Hippocampal formation (tissue), 2 donors: ENCODE measurements around the gene LIN54.
"Not testable (repeated sequence)": the region's sequence is repeated elsewhere in the genome, so short reads cannot be mapped to it uniquely, and the experiment has no call there.

Experiments
- DNase-seq, 2 donors: peaks; one replicate each; lab custom pipeline; 2025; lab: John Stamatoyannopoulos, UW

LIN54 gene

GRCh38 chr4:83010522-83011318 lies at the start of gene LIN54:
TSS of gene LIN54 (minus strand) at chr4:83010823. CDS start at chr4:82984844, 25,979 bp downstream.
- peak; percentile 62 to 73 for DNase-seq

GRCh38 chr4:83054928-83055327 lies 44.3 kb upstream of the LIN54 start:
- DNase-seq = no peak

- DNase-seq = not testable (repeated sequence)
Observed at GRCh38 chr4:83048781-83049180, 38.2 kb upstream of the LIN54 start.

GRCh38 chr4:83046693-83047473 lies 36.3 kb upstream of the LIN54 start:
- no peak for DNase-seq

- no peak for DNase-seq
Observed at GRCh38 chr4:83043801-83044407, 33.3 kb upstream of the LIN54 start.

- DNase-seq = not testable (repeated sequence)
Observed at GRCh38 chr4:83043157-83043556, 32.5 kb upstream of the LIN54 start.

- DNase-seq = no peak
Observed at GRCh38 chr4:83040269-83040668, 29.6 kb upstream of the LIN54 start.

- DNase-seq = no peak
Observed at GRCh38 chr4:83036991-83037665, 26.5 kb upstream of the LIN54 start.

GRCh38 chr4:83034630-83035494 lies 24.2 kb upstream of the LIN54 start, which contains the start of gene COPS4:
TSS of gene COPS4 (plus strand) at chr4:83035183. CDS start at chr4:83035225, 42 bp downstream.
- peak; percentile 97 to 100 for DNase-seq

- no peak for DNase-seq
Observed at GRCh38 chr4:83029688-83030087, 19.1 kb upstream of the LIN54 start.

GRCh38 chr4:83028976-83029375 lies 18.4 kb upstream of the LIN54 start:
- DNase-seq = no peak

- DNase-seq = no peak
Observed at GRCh38 chr4:83025563-83025962, 14.9 kb upstream of the LIN54 start.

- DNase-seq = no peak
Observed at GRCh38 chr4:83024233-83024632, 13.6 kb upstream of the LIN54 start.

GRCh38 chr4:83023599-83023998 lies 13.0 kb upstream of the LIN54 start:
- not testable (repeated sequence) for DNase-seq

- DNase-seq = no peak
Observed at GRCh38 chr4:83022724-83023450, 12.3 kb upstream of the LIN54 start.

GRCh38 chr4:83019794-83020494 lies 9.3 kb upstream of the LIN54 start:
- no peak for DNase-seq

GRCh38 chr4:83013902-83014301 lies 3.3 kb upstream of the LIN54 start:
- DNase-seq = no peak

GRCh38 chr4:83013420-83013867 lies 2.8 kb upstream of the LIN54 start:
- DNase-seq = peak in 1 of 2 donors; percentile 46

GRCh38 chr4:83012687-83013419 lies 2.2 kb upstream of the LIN54 start:
- peak; percentile 97 to 98 for DNase-seq
